Testis (tissue), 2 donors: ENCODE data around the gene HOXC11.

Experiments
- CTCF ChIP-seq, 3 experiments: fragments of 450-650 bp in 2 of 3; fragments of 200-600 bp in 1 of 3; sonication (generic) in 1 of 3; IDR thresholded peaks; one replicate each; pipeline ENCODE4 v1.5.1; 2016 to 2019; ENCODE audit warnings: antibody characterized with exemption in 3 of 3, mild to moderate bottlenecking in 2 of 3, moderate library complexity in 1 of 3
- POLR2A ChIP-seq: fragments of 450-650 bp; IDR thresholded peaks from one replicate; pipeline ENCODE4 v1.6.1; 2017; ENCODE audit warnings: antibody characterized with exemption, mild to moderate bottlenecking, moderate library complexity

GRCh38 chr12:54019924-54020590 is 47.1 kb downstream of the HOXC11 start:
- TF ChIP-seq CTCF (IDR thresholded peaks at IDR 0.05) (no peak), POLR2A (no peak)
